ENCODE measurements around the gene SEPHS2. TPM values are rescaled to one million over a fixed set of nuclear protein-coding genes. Genes with fewer than 3 reads are reported as not detected.

SEPHS2 gene
- total and polyA plus RNA-seq, 2 experiments from 2014 or later: 29.7 to 43.0 TPM

DNA sequence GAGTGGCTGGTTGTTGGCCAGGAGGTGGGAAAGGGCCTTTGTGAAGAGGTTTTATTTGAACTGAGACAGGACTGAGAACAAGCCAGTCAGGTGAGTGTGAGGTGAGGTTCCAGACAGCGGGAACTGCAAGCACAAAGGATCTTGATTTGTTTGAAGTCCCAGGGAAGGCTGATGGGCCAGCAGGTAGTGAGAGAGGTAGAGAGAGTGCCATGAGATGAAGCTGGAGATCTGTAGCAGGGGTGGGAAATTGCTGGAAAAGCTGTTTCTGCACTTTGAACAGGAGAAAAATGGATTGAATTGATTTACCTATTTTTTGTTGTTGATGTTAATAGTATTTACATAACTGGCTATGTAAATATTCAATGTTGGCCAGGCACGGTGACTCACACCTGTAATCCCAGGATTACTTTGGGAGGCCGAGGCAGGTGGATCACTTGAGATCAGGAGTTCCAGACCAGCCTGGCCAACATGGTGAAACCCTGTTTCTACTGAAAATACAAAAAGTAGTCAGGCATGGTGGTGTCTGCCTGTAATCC, 8.1 kb downstream of the SEPHS2 start:
- Histone ChIP-seq H3K79me2 (replicated peaks; ENCODE audit: insufficient read depth) (no peaks in the 10 kb centered on the region), H3K4me2 (no peak overlapping the region), H3K36me3 (ENCODE audit: insufficient read depth) (no peaks in the 10 kb centered on the region), H3K27ac (ENCODE audit: low read depth) (no peak overlapping the region), H3K4me3 (no peak overlapping the region), H3K4me1 (ENCODE audit: insufficient read depth) (no peaks in the 10 kb centered on the region), H2AFZ (no peak overlapping the region; the same call in 1 of the 2 replicates), H3K27me3 (ENCODE audit: insufficient read depth) (0 out of 2 replicates have a peak, but pooled peaks cover 3% of the 10 kb centered on the region), H3F3A (replicated peaks; ENCODE audit: low read depth) (no peaks in the 10 kb centered on the region), H4K20me1 (replicated peaks; ENCODE audit: insufficient read depth) (no peaks in the 10 kb centered on the region; the same call in 1 of the 2 replicates), H3K9me2 (ENCODE audit: insufficient read depth) (no peaks in the 10 kb centered on the region)
- TF ChIP-seq EZH2phosphoT487 (IDR thresholded peaks at IDR 0.05; ENCODE audit: unreplicated experiment) (no peak), CREB1 (CRISPR knock-in tag; IDR thresholded peaks at IDR 0.05; ENCODE audit: low read depth) (no peak), EZH2 (IDR thresholded peaks at IDR 0.05; ENCODE audit: low read depth, unreplicated experiment) (no peak), JUNB (IDR thresholded peaks at IDR 0.05; ENCODE audit: unreplicated experiment) (no peak), ZNF114 (CRISPR knock-in tag; IDR thresholded peaks at IDR 0.05) (no peak), NANOG (IDR thresholded peaks at IDR 0.05; ENCODE audit: borderline replicate concordance) (no peak), ZNF331 (CRISPR knock-in tag; IDR thresholded peaks at IDR 0.05; ENCODE audit: low read depth) (no peak), STAT1 (IDR thresholded peaks at IDR 0.05; ENCODE audit: unreplicated experiment) (no peak), POLR2AphosphoS5 (IDR thresholded peaks at IDR 0.05; ENCODE audit: low read depth) (no peak)
- TF ChIP-seq, protein P1, sequence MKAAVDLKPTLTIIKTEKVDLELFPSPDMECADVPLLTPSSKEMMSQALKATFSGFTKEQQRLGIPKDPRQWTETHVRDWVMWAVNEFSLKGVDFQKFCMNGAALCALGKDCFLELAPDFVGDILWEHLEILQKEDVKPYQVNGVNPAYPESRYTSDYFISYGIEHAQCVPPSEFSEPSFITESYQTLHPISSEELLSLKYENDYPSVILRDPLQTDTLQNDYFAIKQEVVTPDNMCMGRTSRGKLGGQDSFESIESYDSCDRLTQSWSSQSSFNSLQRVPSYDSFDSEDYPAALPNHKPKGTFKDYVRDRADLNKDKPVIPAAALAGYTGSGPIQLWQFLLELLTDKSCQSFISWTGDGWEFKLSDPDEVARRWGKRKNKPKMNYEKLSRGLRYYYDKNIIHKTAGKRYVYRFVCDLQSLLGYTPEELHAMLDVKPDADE (IDR thresholded peaks at IDR 0.05): no peak
- TF ChIP-seq, protein P2, sequence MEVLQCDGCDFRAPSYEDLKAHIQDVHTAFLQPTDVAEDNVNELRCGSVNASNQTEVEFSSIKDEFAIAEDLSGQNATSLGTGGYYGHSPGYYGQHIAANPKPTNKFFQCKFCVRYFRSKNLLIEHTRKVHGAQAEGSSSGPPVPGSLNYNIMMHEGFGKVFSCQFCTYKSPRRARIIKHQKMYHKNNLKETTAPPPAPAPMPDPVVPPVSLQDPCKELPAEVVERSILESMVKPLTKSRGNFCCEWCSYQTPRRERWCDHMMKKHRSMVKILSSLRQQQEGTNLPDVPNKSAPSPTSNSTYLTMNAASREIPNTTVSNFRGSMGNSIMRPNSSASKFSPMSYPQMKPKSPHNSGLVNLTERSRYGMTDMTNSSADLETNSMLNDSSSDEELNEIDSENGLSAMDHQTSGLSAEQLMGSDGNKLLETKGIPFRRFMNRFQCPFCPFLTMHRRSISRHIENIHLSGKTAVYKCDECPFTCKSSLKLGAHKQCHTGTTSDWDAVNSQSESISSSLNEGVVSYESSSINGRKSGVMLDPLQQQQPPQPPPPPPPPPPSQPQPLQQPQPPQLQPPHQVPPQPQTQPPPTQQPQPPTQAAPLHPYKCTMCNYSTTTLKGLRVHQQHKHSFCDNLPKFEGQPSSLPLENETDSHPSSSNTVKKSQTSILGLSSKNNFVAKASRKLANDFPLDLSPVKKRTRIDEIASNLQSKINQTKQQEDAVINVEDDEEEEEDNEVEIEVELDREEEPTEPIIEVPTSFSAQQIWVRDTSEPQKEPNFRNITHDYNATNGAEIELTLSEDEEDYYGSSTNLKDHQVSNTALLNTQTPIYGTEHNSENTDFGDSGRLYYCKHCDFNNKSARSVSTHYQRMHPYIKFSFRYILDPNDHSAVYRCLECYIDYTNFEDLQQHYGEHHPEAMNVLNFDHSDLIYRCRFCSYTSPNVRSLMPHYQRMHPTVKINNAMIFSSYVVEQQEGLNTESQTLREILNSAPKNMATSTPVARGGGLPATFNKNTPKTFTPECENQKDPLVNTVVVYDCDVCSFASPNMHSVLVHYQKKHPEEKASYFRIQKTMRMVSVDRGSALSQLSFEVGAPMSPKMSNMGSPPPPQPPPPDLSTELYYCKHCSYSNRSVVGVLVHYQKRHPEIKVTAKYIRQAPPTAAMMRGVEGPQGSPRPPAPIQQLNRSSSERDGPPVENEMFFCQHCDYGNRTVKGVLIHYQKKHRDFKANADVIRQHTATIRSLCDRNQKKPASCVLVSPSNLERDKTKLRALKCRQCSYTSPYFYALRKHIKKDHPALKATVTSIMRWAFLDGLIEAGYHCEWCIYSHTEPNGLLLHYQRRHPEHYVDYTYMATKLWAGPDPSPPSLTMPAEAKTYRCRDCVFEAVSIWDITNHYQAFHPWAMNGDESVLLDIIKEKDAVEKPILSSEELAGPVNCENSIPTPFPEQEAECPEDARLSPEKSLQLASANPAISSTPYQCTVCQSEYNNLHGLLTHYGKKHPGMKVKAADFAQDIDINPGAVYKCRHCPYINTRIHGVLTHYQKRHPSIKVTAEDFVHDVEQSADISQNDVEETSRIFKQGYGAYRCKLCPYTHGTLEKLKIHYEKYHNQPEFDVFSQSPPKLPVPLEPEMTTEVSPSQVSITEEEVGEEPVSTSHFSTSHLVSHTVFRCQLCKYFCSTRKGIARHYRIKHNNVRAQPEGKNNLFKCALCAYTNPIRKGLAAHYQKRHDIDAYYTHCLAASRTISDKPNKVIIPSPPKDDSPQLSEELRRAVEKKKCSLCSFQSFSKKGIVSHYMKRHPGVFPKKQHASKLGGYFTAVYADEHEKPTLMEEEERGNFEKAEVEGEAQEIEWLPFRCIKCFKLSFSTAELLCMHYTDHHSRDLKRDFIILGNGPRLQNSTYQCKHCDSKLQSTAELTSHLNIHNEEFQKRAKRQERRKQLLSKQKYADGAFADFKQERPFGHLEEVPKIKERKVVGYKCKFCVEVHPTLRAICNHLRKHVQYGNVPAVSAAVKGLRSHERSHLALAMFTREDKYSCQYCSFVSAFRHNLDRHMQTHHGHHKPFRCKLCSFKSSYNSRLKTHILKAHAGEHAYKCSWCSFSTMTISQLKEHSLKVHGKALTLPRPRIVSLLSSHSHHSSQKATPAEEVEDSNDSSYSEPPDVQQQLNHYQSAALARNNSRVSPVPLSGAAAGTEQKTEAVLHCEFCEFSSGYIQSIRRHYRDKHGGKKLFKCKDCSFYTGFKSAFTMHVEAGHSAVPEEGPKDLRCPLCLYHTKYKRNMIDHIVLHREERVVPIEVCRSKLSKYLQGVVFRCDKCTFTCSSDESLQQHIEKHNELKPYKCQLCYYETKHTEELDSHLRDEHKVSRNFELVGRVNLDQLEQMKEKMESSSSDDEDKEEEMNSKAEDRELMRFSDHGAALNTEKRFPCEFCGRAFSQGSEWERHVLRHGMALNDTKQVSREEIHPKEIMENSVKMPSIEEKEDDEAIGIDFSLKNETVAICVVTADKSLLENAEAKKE (CRISPR knock-in tag; IDR thresholded peaks at IDR 0.05): no peak
- TF ChIP-seq, protein P3, sequence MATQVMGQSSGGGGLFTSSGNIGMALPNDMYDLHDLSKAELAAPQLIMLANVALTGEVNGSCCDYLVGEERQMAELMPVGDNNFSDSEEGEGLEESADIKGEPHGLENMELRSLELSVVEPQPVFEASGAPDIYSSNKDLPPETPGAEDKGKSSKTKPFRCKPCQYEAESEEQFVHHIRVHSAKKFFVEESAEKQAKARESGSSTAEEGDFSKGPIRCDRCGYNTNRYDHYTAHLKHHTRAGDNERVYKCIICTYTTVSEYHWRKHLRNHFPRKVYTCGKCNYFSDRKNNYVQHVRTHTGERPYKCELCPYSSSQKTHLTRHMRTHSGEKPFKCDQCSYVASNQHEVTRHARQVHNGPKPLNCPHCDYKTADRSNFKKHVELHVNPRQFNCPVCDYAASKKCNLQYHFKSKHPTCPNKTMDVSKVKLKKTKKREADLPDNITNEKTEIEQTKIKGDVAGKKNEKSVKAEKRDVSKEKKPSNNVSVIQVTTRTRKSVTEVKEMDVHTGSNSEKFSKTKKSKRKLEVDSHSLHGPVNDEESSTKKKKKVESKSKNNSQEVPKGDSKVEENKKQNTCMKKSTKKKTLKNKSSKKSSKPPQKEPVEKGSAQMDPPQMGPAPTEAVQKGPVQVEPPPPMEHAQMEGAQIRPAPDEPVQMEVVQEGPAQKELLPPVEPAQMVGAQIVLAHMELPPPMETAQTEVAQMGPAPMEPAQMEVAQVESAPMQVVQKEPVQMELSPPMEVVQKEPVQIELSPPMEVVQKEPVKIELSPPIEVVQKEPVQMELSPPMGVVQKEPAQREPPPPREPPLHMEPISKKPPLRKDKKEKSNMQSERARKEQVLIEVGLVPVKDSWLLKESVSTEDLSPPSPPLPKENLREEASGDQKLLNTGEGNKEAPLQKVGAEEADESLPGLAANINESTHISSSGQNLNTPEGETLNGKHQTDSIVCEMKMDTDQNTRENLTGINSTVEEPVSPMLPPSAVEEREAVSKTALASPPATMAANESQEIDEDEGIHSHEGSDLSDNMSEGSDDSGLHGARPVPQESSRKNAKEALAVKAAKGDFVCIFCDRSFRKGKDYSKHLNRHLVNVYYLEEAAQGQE (IDR thresholded peaks at IDR 0.05; ENCODE audit: unreplicated experiment): no peak
- TF ChIP-seq, protein P4, sequence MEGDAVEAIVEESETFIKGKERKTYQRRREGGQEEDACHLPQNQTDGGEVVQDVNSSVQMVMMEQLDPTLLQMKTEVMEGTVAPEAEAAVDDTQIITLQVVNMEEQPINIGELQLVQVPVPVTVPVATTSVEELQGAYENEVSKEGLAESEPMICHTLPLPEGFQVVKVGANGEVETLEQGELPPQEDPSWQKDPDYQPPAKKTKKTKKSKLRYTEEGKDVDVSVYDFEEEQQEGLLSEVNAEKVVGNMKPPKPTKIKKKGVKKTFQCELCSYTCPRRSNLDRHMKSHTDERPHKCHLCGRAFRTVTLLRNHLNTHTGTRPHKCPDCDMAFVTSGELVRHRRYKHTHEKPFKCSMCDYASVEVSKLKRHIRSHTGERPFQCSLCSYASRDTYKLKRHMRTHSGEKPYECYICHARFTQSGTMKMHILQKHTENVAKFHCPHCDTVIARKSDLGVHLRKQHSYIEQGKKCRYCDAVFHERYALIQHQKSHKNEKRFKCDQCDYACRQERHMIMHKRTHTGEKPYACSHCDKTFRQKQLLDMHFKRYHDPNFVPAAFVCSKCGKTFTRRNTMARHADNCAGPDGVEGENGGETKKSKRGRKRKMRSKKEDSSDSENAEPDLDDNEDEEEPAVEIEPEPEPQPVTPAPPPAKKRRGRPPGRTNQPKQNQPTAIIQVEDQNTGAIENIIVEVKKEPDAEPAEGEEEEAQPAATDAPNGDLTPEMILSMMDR (conservative IDR thresholded peaks at IDR 0.05; ENCODE audit: low read depth in 2 of 2): no peak
- no peak overlapping the region for H3K4me3 Mint-ChIP-seq
- DNase-seq (ENCODE audit: low spot score): peak; percentile 30
- no peaks in the 10 kb centered on the region for H3K9me3 Mint-ChIP-seq
- H3K27ac Mint-ChIP-seq: no peak overlapping the region
- no peaks in the 10 kb centered on the region for H3K36me3 Mint-ChIP-seq (ENCODE audit: low read depth)
- peaks cover 4% of the 10 kb centered on the region; the same call in 2 of the 3 replicates for H3K4me1 Mint-ChIP-seq
- peak; percentile 66 for ATAC-seq
- H3K27me3 Mint-ChIP-seq (ENCODE audit: insufficient read depth, low read depth, poor library complexity): peaks cover 9% of the 10 kb centered on the region
